Breast epithelium (tissue), 4 donors: ENCODE results near the gene TMEM132D. TPM values are rescaled to one million over a fixed set of nuclear protein-coding genes. Genes with fewer than 3 reads are reported as not detected.

Experiments used
- DNase-seq, 2 donors: peaks; one replicate each; pipeline ENCODE4 v3.0.0-alpha.2; 2019; ENCODE audit warnings: low spot score in 2 of 2
- H3K27ac ChIP-seq, 2 donors: fragments of 200-600 bp; sonication (generic) in 1 of 2; one replicate each; pipeline ENCODE4 v1.5.1; 2016 to 2019; ENCODE audit warnings: mild to moderate bottlenecking in 1 of 2
- H3K27me3 ChIP-seq, 2 donors: fragments of 200-600 bp; sonication (generic) in 1 of 2; one replicate each; pipeline versions ENCODE4 v1.5.1 to v1.6.0; 2017 to 2019; ENCODE audit warnings: control low read depth in 1 of 2, mild to moderate bottlenecking in 1 of 2
- H3K36me3 ChIP-seq: fragments of 200-600 bp; one replicate; pipeline ENCODE4 v1.5.1; 2019
- H3K4me1 ChIP-seq, 2 donors: fragments of 200-600 bp; sonication (generic); one replicate each; pipeline ENCODE4 v1.5.1; 2016 to 2019; ENCODE audit warnings: control low read depth in 1 of 2
- H3K4me3 ChIP-seq, 3 donors: fragments of 200-600 bp; sonication (generic); 1 replicate in 2 of 3; 2 replicates in 1 of 3; pipeline ENCODE4 v1.5.1; 2016 to 2019; ENCODE audit warnings: mild to moderate bottlenecking in 3 of 3, moderate library complexity in 2 of 3
- H3K9me3 ChIP-seq, 2 donors: fragments of 200-600 bp; sonication (generic) in 1 of 2; one replicate each; pipeline ENCODE4 v1.5.1; 2016 to 2019; ENCODE audit warnings: control low read depth in 1 of 2
- POLR2A ChIP-seq: fragments of 450-650 bp; IDR thresholded peaks from one replicate; pipeline ENCODE4 v1.6.1; 2016; ENCODE audit warnings: antibody characterized with exemption, mild to moderate bottlenecking, moderate library complexity
- POLR2AphosphoS5 ChIP-seq, 3 donors: sonication (generic); formaldehyde crosslinking; IDR thresholded peaks; one replicate each; pipeline ENCODE4 v1.6.1; 2017; ENCODE audit warnings: antibody characterized with exemption in 3 of 3
- intact Hi-C: fragments of 100-400 bp; cut with DNase I; formaldehyde crosslinking; loops from one replicate; pipeline ENCODE4 v1.15.1; 2023; ENCODE audit warnings: low total_unique reads
- total RNA-seq, 3 donors: library from RNA; depleted of rRNA; stranded (reverse); fragments of >200 nt; gene quantifications; one replicate each; pipeline ENCODE4 v1.1.0, GENCODE V29; 2016
- TF ChIP-seq, protein P1 (sequence below), 3 donors: fragments of 450-650 bp; IDR thresholded peaks; one replicate each; pipeline ENCODE4 v1.5.1; 2016 to 2017; ENCODE audit warnings: antibody characterized with exemption in 3 of 3, mild to moderate bottlenecking in 3 of 3, moderate library complexity in 3 of 3

TMEM132D gene
- total RNA-seq, 3 donors from 2014 or later, result not detected

DNA sequence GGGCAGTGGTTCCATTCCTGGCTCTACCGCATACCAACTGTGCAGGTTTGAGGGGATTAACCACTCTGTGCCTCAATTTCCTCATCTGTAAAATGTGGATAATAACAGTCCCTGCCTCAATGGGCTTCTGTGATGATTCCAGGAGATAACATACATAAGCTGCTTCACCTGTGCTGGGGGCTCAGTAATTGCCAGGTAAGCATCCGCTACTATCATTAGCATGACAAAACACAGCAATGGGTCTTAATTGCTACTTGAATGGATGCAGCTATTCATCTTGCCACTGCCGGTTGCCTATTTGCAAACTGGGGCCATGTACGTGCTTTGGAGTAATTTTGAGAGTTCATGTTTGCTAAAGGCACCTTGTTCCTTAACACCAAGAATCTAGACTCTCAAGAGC lies 132.6 kb downstream of the TMEM132D start:
- TF ChIP-seq POLR2A, result no peak
- TF ChIP-seq POLR2AphosphoS5 (IDR thresholded peaks at IDR 0.05), result no peak
- TF ChIP-seq, protein P1, sequence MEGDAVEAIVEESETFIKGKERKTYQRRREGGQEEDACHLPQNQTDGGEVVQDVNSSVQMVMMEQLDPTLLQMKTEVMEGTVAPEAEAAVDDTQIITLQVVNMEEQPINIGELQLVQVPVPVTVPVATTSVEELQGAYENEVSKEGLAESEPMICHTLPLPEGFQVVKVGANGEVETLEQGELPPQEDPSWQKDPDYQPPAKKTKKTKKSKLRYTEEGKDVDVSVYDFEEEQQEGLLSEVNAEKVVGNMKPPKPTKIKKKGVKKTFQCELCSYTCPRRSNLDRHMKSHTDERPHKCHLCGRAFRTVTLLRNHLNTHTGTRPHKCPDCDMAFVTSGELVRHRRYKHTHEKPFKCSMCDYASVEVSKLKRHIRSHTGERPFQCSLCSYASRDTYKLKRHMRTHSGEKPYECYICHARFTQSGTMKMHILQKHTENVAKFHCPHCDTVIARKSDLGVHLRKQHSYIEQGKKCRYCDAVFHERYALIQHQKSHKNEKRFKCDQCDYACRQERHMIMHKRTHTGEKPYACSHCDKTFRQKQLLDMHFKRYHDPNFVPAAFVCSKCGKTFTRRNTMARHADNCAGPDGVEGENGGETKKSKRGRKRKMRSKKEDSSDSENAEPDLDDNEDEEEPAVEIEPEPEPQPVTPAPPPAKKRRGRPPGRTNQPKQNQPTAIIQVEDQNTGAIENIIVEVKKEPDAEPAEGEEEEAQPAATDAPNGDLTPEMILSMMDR (IDR thresholded peaks at IDR 0.05), result no peak
- intact Hi-C loops, result no loop called here
- no peaks in the 10 kb centered on the region for H3K4me1 ChIP-seq

DNA sequence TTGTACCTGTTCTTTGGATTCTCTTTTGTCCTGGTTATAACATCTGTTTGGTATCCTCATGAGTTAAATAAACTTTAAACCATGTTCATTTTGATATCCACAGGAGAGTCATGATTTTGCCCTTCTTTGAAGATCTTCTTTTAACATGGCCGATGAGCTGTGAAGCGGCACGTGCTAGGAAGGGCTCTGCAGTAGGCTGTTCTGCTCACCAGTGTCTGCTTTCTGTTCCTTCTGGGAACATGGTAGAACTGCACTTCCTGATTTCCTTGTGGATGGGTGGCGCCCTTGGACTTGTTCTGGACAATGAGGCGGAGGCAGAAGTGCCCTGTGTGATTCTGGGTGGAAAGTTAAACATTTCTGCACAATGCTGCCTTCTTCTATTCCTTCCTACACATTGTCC lies 138.1 kb downstream of the TMEM132D start:
- no peaks in the 10 kb centered on the region for H3K4me1 ChIP-seq
- DNase-seq, result no peak
- H3K4me3 ChIP-seq, result no peak overlapping the region
- no peak for TF ChIP-seq POLR2AphosphoS5 (IDR thresholded peaks at IDR 0.05)
- TF ChIP-seq, protein P1 (IDR thresholded peaks at IDR 0.05), result no peak
- no peak for TF ChIP-seq POLR2A
- no peaks in the 10 kb centered on the region for H3K27me3 ChIP-seq
- intact Hi-C loops, result no loop called here
- H3K9me3 ChIP-seq, result peaks cover 5 to 30% of the 10 kb centered on the region in 2 donors
- no peaks in the 10 kb centered on the region for H3K36me3 ChIP-seq
- H3K27ac ChIP-seq, result no peak overlapping the region

More for the DNA sequence above, 132.6 kb downstream of the TMEM132D start:
- no peaks in the 10 kb centered on the region for H3K27me3 ChIP-seq
- no peak overlapping the region for H3K4me3 ChIP-seq
- H3K9me3 ChIP-seq, result peaks cover 5 to 23% of the 10 kb centered on the region in 2 donors
- no peaks in the 10 kb centered on the region for H3K36me3 ChIP-seq
- no peak overlapping the region for H3K27ac ChIP-seq
- no peak for DNase-seq

DNA sequence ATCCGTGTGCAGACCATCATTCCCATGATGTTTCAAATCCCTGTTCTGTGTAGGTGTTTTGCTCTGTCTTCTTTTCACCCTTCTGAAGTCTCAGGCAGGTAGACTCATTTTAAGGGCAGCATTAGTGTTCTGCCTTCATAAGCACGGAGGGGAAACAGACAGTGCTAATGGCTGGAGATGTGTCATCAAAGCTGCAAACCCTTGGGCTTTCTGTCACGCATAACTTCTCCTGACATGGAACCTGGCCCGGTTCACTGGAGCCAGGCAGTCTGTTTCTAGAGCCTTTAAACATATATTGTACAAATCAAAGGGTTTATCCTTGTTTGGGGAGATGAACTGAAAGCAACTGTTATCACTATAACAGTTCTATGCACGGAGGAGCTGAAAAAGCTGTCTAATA lies 141.4 kb downstream of the TMEM132D start:
- H3K27me3 ChIP-seq, result no peaks in the 10 kb centered on the region
- no peaks in the 10 kb centered on the region for H3K4me1 ChIP-seq
- no peak overlapping the region for H3K4me3 ChIP-seq
- DNase-seq, result no peak
- intact Hi-C loops, result no loop called here
- no peak overlapping the region for H3K27ac ChIP-seq
- no peaks in the 10 kb centered on the region for H3K36me3 ChIP-seq
- H3K9me3 ChIP-seq, result peaks cover 0 to 17% of the 10 kb centered on the region in 2 donors
- TF ChIP-seq, protein P1 (IDR thresholded peaks at IDR 0.05), result no peak
- TF ChIP-seq POLR2AphosphoS5 (IDR thresholded peaks at IDR 0.05) (no peak), POLR2A (no peak)

DNA sequence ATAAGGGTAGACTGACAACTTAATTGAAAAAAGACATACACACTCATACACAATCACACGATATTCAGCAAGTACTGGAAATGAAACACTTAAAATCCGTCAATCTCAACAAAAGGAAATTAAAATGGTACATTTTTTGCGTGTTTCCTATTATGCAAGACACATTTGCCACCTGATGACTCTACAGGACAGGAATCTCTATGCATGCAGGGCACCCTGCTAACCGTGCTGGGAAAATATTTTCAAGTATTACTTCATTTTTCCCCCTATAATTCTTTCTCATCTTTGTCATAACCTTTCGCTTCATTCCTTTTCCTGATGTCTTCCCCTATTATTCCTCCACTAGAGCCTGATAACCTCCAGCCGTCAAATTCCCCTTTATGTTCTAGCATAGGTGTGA lies 150.2 kb downstream of the TMEM132D start:
- DNase-seq, result no peak
- H3K27me3 ChIP-seq, result no peaks in the 10 kb centered on the region
- no peaks in the 10 kb centered on the region for H3K4me1 ChIP-seq
- intact Hi-C loops, result loop anchor here (10.0 kb wide), 1 partner anchor 1189 kb away; no protein-coding TSS in a partner anchor
- no peak overlapping the region for H3K4me3 ChIP-seq
- TF ChIP-seq POLR2A (no peak), POLR2AphosphoS5 (IDR thresholded peaks at IDR 0.05) (no peak)
- TF ChIP-seq, protein P1 (IDR thresholded peaks at IDR 0.05), result no peak
- H3K36me3 ChIP-seq, result no peaks in the 10 kb centered on the region
- no peak overlapping the region for H3K27ac ChIP-seq
- H3K9me3 ChIP-seq, result peaks cover 0 to 8% of the 10 kb centered on the region in 2 donors

DNA sequence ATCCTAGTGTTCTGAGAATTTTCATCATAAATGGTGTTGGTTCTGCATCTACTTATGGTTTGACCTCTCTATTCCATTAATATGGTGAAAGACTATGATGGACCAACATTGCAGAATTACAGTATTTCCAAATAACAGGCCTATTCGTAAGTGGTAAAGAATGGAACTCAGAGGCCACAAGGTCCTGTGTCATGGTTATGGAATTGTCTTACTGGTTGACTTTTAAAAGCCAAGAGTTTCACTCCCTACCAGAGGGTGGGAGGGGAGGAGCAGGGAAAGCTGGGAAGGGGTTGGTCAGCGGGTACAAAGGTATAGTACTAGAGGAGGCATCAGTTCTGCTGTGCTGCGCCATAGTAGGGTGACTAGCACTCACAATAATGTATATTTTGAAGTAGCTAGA lies 153.4 kb downstream of the TMEM132D start:
- Histone ChIP-seq H3K9me3 (no peaks in the 10 kb centered on the region), H3K27ac (no peak overlapping the region), H3K4me3 (no peak overlapping the region), H3K36me3 (no peaks in the 10 kb centered on the region), H3K4me1 (no peaks in the 10 kb centered on the region), H3K27me3 (no peaks in the 10 kb centered on the region)
- no peak for DNase-seq
- intact Hi-C loops, result loop anchor here (10.0 kb wide), 1 partner anchor 1186 kb away; no protein-coding TSS in a partner anchor
- no peak for TF ChIP-seq POLR2AphosphoS5 (IDR thresholded peaks at IDR 0.05)
- TF ChIP-seq POLR2A, result no peak
- TF ChIP-seq, protein P1 (IDR thresholded peaks at IDR 0.05), result no peak
